ENCODE measurements around the gene SARDH.
"Not testable (repeated sequence)": the region's sequence is repeated elsewhere in the genome, so short reads cannot be mapped to it uniquely, and the experiment has no call there.

Gene SARDH

GRCh38 chr9:133632806-133633680 lies 105.1 kb downstream of the SARDH start:
- no peak for TF ChIP-seq CTCF (conservative IDR thresholded peaks at IDR 0.05; ENCODE audit: low read length)
- no peak overlapping the region for H3K4me3 ChIP-seq (ENCODE audit: low read length)
- no peak for DNase-seq (ENCODE audit: low read depth)

GRCh38 chr9:133631111-133631510 lies 107.0 kb downstream of the SARDH start:
- DNase-seq (ENCODE audit: low read depth): no peak
- no peak for TF ChIP-seq CTCF (conservative IDR thresholded peaks at IDR 0.05; ENCODE audit: low read length)
- H3K4me3 ChIP-seq (ENCODE audit: low read length): no peak overlapping the region

DNA sequence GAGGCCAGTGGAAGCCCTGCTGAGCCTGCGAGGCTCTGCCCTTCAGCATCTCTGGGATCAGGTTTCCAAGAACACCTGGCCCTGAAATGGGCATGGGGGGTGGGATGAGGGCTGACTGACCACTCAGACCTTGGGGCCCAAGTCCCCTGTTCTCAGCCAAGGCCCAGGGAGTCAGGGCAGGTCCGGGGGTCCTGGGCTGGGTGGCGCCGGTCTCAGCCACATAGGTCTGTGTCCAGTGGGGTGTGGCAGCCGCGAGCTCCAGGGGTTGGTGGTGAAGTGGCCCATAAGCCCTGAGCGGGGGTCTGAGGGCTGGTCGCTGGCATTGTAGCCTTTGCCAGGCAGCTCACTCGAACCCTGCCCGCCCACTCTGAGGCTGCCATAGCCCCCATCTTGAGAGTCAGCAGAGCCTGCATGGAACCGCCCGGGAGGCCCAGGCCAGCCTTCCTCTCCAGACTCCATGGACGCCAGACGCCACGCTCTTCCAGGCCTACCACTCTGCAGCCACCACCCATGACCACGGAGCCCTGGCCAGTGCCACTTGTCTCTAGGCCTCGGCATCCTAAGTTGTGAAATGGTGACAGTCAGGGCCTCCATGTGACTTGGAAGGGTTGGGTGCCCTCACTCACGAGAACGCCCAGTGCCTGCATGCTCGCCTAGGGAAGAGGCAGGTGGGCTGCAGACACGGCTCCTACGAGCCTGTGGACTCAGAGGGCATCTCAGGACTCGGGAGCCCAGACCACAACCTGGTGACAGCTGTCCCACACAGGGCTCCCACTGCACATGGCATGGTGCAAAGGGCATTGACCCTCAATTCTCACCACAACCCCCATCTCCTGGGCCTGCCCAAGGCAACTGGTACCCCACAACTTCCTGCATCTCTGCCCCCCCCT lies 108.7 kb downstream of the SARDH start:
- no peak overlapping the region for H3K4me3 ChIP-seq (ENCODE audit: low read length)
- DNase-seq (ENCODE audit: low read depth): no peak
- TF ChIP-seq CTCF (conservative IDR thresholded peaks at IDR 0.05; ENCODE audit: low read length): no peak

GRCh38 chr9:133628766-133629165 lies 109.4 kb downstream of the SARDH start:
- H3K4me3 ChIP-seq (ENCODE audit: low read length): no peak overlapping the region
- DNase-seq (ENCODE audit: low read depth): no peak
- no peak for TF ChIP-seq CTCF (conservative IDR thresholded peaks at IDR 0.05; ENCODE audit: low read length)

GRCh38 chr9:133627341-133627740 lies 110.8 kb downstream of the SARDH start:
- no peak for TF ChIP-seq CTCF (conservative IDR thresholded peaks at IDR 0.05; ENCODE audit: low read length)
- H3K4me3 ChIP-seq (ENCODE audit: low read length): no peak overlapping the region
- no peak for DNase-seq (ENCODE audit: low read depth)

- not testable (repeated sequence) for DNase-seq (ENCODE audit: low read depth); H3K4me3 ChIP-seq (ENCODE audit: low read length)
Observed at GRCh38 chr9:133626008-133626407, 112.1 kb downstream of the SARDH start.

- DNase-seq (ENCODE audit: low read depth): no peak
- no peak for TF ChIP-seq CTCF (conservative IDR thresholded peaks at IDR 0.05; ENCODE audit: low read length)
Observed at GRCh38 chr9:133622555-133622954, 115.6 kb downstream of the SARDH start.

More at GRCh38 chr9:133622555-133622954, 115.6 kb downstream of the SARDH start:
- H3K4me3 ChIP-seq (ENCODE audit: low read length): no peak overlapping the region
